IMR-90 (cell line): ENCODE measurements around the gene DSCAM. TPM values are rescaled to one million over a fixed set of nuclear protein-coding genes. Genes with fewer than 3 reads are reported as not detected.

Experiments used
- ATAC-seq: fragments of 200-7000 bp; cut with Tn5 transposase; 2 replicates; pipeline ENCODE4 v1.9.1; 2020; ENCODE audit warnings: low read depth, mild to moderate bottlenecking, moderate library complexity
- BruUV-seq: library from RNA; stranded (reverse); fragments of 400-500 nt; replicated peaks from 2 replicates; lab custom pipeline; 2021; lab: Mats Ljungman, UMichigan
- CTCF ChIA-PET: fragments of 300-600 bp; formaldehyde crosslinking; extraction: SDS; loops from one replicate; lab custom pipeline; 2021; ENCODE audit warnings: antibody characterized with exemption; lab: Yijun Ruan, JAX
- POLR2A ChIA-PET: fragments of 300-600 bp; sonication (Branson Sonifier 250); formaldehyde crosslinking; loops from one replicate; lab custom pipeline; 2022; ENCODE audit warnings: antibody characterized with exemption; ENCODE audit not compliant: unreplicated experiment; lab: Charles Lee
- DNase-seq: peaks from one replicate; pipeline ENCODE4 v3.0.0; 2013
- H2AFZ ChIP-seq: replicated peaks from 2 replicates; pipeline ENCODE3; 2013; ENCODE audit warnings: low read length, mild to moderate bottlenecking; ENCODE audit not compliant: poor library complexity
- H2AK5ac ChIP-seq: 2 replicates; pipeline ENCODE4 v1.6.1; 2013; ENCODE audit warnings: low read depth, low read length, inconsistent platforms
- H2AK9ac ChIP-seq: replicated peaks from 2 replicates; pipeline ENCODE3; 2013; ENCODE audit warnings: mild to moderate bottlenecking, low read depth, low read length, moderate library complexity; ENCODE audit not compliant: poor library complexity
- H2BK120ac ChIP-seq: 2 replicates; pipeline ENCODE4 v1.6.1; 2013; ENCODE audit warnings: low read depth, low read length, inconsistent platforms
- H2BK15ac ChIP-seq: 3 replicates; pipeline ENCODE4 v1.6.1; 2013; ENCODE audit warnings: low read depth, low read length, inconsistent platforms
- H2BK20ac ChIP-seq: 2 replicates; pipeline ENCODE4 v1.6.1; 2013; ENCODE audit warnings: low read depth, mild to moderate bottlenecking, inconsistent platforms, low read length, moderate library complexity
- H2BK5ac ChIP-seq: 2 replicates; pipeline ENCODE4 v1.6.1; 2013; ENCODE audit warnings: mild to moderate bottlenecking, low read depth, low read length, inconsistent platforms; ENCODE audit not compliant: poor library complexity, severe bottlenecking
- H3K14ac ChIP-seq: replicated peaks from 2 replicates; pipeline ENCODE4 v1.6.1; 2013; ENCODE audit warnings: low read depth, low read length, inconsistent platforms
- H3K18ac ChIP-seq: 2 replicates; pipeline ENCODE4 v1.6.1; 2013; ENCODE audit warnings: low read depth, low read length, control low read depth
- H3K23ac ChIP-seq: 2 replicates; pipeline ENCODE4 v1.6.1; 2013; ENCODE audit warnings: low read depth, low read length, inconsistent platforms
- H3K27ac ChIP-seq: 2 replicates; pipeline ENCODE4 v1.5.1; 2013; ENCODE audit warnings: mild to moderate bottlenecking, control low read depth, low read length; ENCODE audit not compliant: insufficient read depth
- H3K27me3 ChIP-seq: 2 replicates; pipeline ENCODE4 v1.6.1; 2013; ENCODE audit warnings: low read length; ENCODE audit not compliant: control insufficient read depth, insufficient read depth
- H3K36me3 ChIP-seq: 2 replicates; pipeline ENCODE4 v1.6.1; 2013; ENCODE audit warnings: low read length, mixed read lengths; ENCODE audit not compliant: control insufficient read depth, insufficient read depth
- H3K4ac ChIP-seq: 2 replicates; pipeline ENCODE4 v1.6.1; 2013; ENCODE audit warnings: low read depth, low read length, inconsistent platforms
- H3K4me1 ChIP-seq: 2 replicates; pipeline ENCODE4 v1.6.1; 2013; ENCODE audit warnings: low read length, mixed read lengths; ENCODE audit not compliant: control insufficient read depth, insufficient read depth
- H3K4me2 ChIP-seq: 2 replicates; pipeline ENCODE4 v1.6.1; 2013; ENCODE audit warnings: low read depth, mild to moderate bottlenecking, control low read depth, low read length, moderate library complexity
- H3K4me3 ChIP-seq: 2 replicates; pipeline ENCODE4 v1.5.1; 2013; ENCODE audit warnings: low read depth, mild to moderate bottlenecking, control low read depth, low read length, moderate library complexity; ENCODE audit not compliant: insufficient read depth
- H3K56ac ChIP-seq: 2 replicates; pipeline ENCODE4 v1.6.1; 2013; ENCODE audit warnings: low read length, inconsistent platforms; ENCODE audit not compliant: insufficient read depth; ENCODE audit errors: extremely low read depth
- H3K79me1 ChIP-seq, 2 experiments: 2 replicates each; pipeline ENCODE4 v1.6.1; 2013; ENCODE audit warnings: low read length in 2 of 2, inconsistent platforms in 1 of 2, low read depth in 1 of 2
- H3K9ac ChIP-seq: 2 replicates; pipeline ENCODE4 v1.6.1; 2013; ENCODE audit warnings: low read depth, low read length, control low read depth
- H3K9me1 ChIP-seq: 2 replicates; pipeline ENCODE4 v1.6.1; 2013; ENCODE audit warnings: low read length, inconsistent platforms; ENCODE audit not compliant: insufficient read depth
- H3K9me3 ChIP-seq: 2 replicates; pipeline ENCODE4 v1.6.1; 2013; ENCODE audit warnings: low read length; ENCODE audit not compliant: control insufficient read depth, insufficient read depth
- H4K20me1 ChIP-seq: 2 replicates; pipeline ENCODE4 v1.6.1; 2013; ENCODE audit warnings: low read length, inconsistent platforms; ENCODE audit not compliant: insufficient read depth
- H4K5ac ChIP-seq: 2 replicates; pipeline ENCODE4 v1.6.1; 2013; ENCODE audit warnings: mild to moderate bottlenecking, low read depth, low read length, control low read depth
- H4K8ac ChIP-seq, 2 experiments: 2 replicates each; pipeline ENCODE4 v1.6.1; 2013; ENCODE audit warnings: low read depth in 2 of 2, low read length in 2 of 2, control low read depth in 1 of 2, inconsistent platforms in 1 of 2
- H4K91ac ChIP-seq: 2 replicates; pipeline ENCODE4 v1.6.1; 2013; ENCODE audit warnings: low read depth, low read length, inconsistent platforms; ENCODE audit not compliant: insufficient read depth
- FOS ChIP-seq: fragments of 150-350 bp; IDR thresholded peaks from 2 replicates; pipeline ENCODE4 v1.6.1; 2016; ENCODE audit warnings: low read depth, low read length
- RAD21 ChIP-seq: IDR thresholded peaks from 2 replicates; pipeline ENCODE4 v1.6.1; 2012; ENCODE audit warnings: low read length, improper control_type of control experiment
- RCOR1 ChIP-seq: IDR thresholded peaks from 2 replicates; pipeline ENCODE4 v1.6.1; 2012; ENCODE audit warnings: mild to moderate bottlenecking, low read length, improper control_type of control experiment; ENCODE audit not compliant: insufficient replicate concordance
- SMC3 ChIP-seq: fragments of 150-350 bp; IDR thresholded peaks from 2 replicates; pipeline ENCODE4 v1.6.1; 2016; ENCODE audit warnings: low read depth, mild to moderate bottlenecking, antibody characterized with exemption, low read length, moderate library complexity
- WGBS, 2 experiments: methylation state at CpG; one replicate each; pipeline versions ENCODE4 v1.1.5 to v1.1.7; 2013; ENCODE audit warnings: missing lambda C conversion rate in 2 of 2; ENCODE audit not compliant: insufficient read length in 1 of 2; ENCODE audit errors: extremely low coverage in 2 of 2; 5-methylcytosine and 5-hydroxymethylcytosine counted together
- dilution Hi-C: fragments of 300-500 bp; cut with HindIII; formaldehyde crosslinking; loops from one replicate; pipeline ENCODE4 v1.14.3; 2018; ENCODE audit warnings: low sequenced_read_pairs; ENCODE audit not compliant: unreplicated experiment
- in situ Hi-C: fragments of 300-500 bp; cut with MboI; formaldehyde crosslinking; loops from 3 replicates; pipeline ENCODE4 v1.14.3; 2019; ENCODE audit warnings: low sequenced_read_pairs, inconsistent platforms, mixed read lengths
- intact Hi-C: fragments of 100-400 bp; cut with micrococcal nuclease; formaldehyde crosslinking; loops from 2 replicates; pipeline ENCODE4 v1.10.0; 2022
- polyA plus RNA-seq, 3 experiments: library from polyadenylated mRNA; depleted of rRNA; stranded (reverse); fragments of >200 nt; gene quantifications; 2 replicates each; pipeline ENCODE4 v1.2.3, GENCODE V29; 2012; ENCODE audit warnings: low replicate concordance in 1 of 3
- total RNA-seq: library from RNA; depleted of rRNA; stranded (reverse); fragments of >200 nt; gene quantifications from 2 replicates; pipeline ENCODE4 v1.2.3, GENCODE V29; 2012

DSCAM gene
- total and polyA plus RNA-seq, 2 of the 4 experiments (the other 2 are of a cell fraction): under 0.01 to 0.02 TPM

GRCh38 chr21:40208948-40209345, 638.0 kb downstream of the DSCAM start:
- CTCF ChIA-PET: no interaction called here
- TF ChIP-seq RAD21: no peak
- no peak for TF ChIP-seq SMC3
- TF ChIP-seq FOS: no peak
- TF ChIP-seq RCOR1: no peak

More at GRCh38 chr21:40208948-40209345, 638.0 kb downstream of the DSCAM start:
- no peak overlapping the region for H4K8ac ChIP-seq
- H3K18ac ChIP-seq: no peak overlapping the region
- H3K56ac ChIP-seq: no peak overlapping the region
- no peak overlapping the region for H3K14ac ChIP-seq
- H2BK120ac ChIP-seq: no peak overlapping the region
- no peaks in the 10 kb centered on the region for H3K4me1 ChIP-seq
- H4K91ac ChIP-seq: no peak overlapping the region
- H3K4me3 ChIP-seq: no peak overlapping the region
- H2AK9ac ChIP-seq: no peak overlapping the region
- H4K20me1 ChIP-seq: no peaks in the 10 kb centered on the region
- POLR2A ChIA-PET: no interaction called here
- H2BK5ac ChIP-seq: no peak overlapping the region
- H3K27me3 ChIP-seq: no peaks in the 10 kb centered on the region
- no peaks in the 10 kb centered on the region for H3K36me3 ChIP-seq
- H3K4me2 ChIP-seq: no peak overlapping the region
- in situ Hi-C loops: no loop called here
- DNase-seq (no peak), ATAC-seq (no peak)
- no peak overlapping the region for H4K5ac ChIP-seq
- H3K23ac ChIP-seq: no peak overlapping the region
- H3K79me1 ChIP-seq: no peaks in the 10 kb centered on the region
- no peak overlapping the region for H3K4ac ChIP-seq
- no peak overlapping the region for H2BK15ac ChIP-seq
- H2BK20ac ChIP-seq: no peak overlapping the region
- H2AFZ ChIP-seq: no peak overlapping the region
- dilution Hi-C loops: no loop called here
- no TSS peak for BruUV-seq
- H3K9me3 ChIP-seq: peaks cover 29% of the 10 kb centered on the region
- no peak overlapping the region for H2AK5ac ChIP-seq
- no peaks in the 10 kb centered on the region for H3K9me1 ChIP-seq
- no peak overlapping the region for H3K27ac ChIP-seq
- intact Hi-C loops: no loop called here
- no peak overlapping the region for H3K9ac ChIP-seq
- 60% methylated on average over 1 of the region's 5 CpGs; no CpG with 5 or more reads in 1 of the 2 experiments for WGBS, 2 experiments
